ENCODE data around the gene CCK. TPM values are rescaled to one million over a fixed set of nuclear protein-coding genes. Genes with fewer than 3 reads are reported as not detected.
"Not testable (repeated sequence)": the region's sequence is repeated elsewhere in the genome, so short reads cannot be mapped to it uniquely, and the experiment has no call there.

The CCK gene
- total RNA-seq, 1 donor from 2014 or later: not detected

DNA sequence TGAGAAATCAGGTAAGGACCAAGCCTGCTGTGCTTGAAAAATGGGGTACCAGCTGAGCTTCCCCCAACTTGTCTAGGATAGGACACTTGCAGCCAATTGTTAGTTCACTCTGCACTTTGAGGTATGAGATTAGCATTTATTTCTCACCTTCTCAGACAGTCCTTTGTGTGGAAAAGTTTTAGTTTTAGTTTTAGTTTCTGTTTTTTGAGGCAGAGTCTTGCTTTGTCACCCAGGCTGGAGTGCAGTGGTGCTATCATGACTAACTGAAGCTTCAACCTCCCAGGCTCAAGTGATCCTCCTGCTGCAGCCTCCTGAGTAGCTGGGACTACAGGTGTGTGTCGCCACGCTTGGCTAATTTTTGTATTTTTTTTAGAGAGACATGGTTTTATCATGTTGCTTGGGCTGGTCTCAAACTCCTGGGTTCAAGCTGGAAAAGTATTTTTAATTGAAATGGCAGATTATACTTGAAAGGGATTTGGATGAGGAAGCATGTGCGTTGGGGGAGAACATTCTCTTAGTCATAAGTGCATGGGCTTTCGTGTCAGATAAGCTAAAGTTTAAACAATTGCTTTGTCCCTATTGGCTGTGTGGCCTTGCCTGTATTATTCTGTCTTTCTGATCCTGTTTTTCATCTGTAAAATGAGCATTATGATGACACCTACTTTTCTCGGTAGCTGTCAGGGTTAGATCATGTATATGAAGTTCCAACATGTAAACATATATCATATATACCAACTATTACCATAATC, 25.2 kb upstream of the CCK start:
- Mint-ChIP-seq H3K36me3 (ENCODE audit: low read depth) (no peaks in the 10 kb centered on the region), H3K4me3 (no peak overlapping the region), H3K27ac (ENCODE audit: unreplicated experiment) (no peak overlapping the region), H3K4me1 (no peaks in the 10 kb centered on the region), H3K27me3 (ENCODE audit: low read depth) (peaks cover 26% of the 10 kb centered on the region), H3K9me3 (peaks cover 7% of the 10 kb centered on the region)
- TF ChIP-seq, protein P1, sequence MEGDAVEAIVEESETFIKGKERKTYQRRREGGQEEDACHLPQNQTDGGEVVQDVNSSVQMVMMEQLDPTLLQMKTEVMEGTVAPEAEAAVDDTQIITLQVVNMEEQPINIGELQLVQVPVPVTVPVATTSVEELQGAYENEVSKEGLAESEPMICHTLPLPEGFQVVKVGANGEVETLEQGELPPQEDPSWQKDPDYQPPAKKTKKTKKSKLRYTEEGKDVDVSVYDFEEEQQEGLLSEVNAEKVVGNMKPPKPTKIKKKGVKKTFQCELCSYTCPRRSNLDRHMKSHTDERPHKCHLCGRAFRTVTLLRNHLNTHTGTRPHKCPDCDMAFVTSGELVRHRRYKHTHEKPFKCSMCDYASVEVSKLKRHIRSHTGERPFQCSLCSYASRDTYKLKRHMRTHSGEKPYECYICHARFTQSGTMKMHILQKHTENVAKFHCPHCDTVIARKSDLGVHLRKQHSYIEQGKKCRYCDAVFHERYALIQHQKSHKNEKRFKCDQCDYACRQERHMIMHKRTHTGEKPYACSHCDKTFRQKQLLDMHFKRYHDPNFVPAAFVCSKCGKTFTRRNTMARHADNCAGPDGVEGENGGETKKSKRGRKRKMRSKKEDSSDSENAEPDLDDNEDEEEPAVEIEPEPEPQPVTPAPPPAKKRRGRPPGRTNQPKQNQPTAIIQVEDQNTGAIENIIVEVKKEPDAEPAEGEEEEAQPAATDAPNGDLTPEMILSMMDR (conservative IDR thresholded peaks at IDR 0.05): no peak
- no peak for DNase-seq (ENCODE audit: low read depth, low spot score)

DNA sequence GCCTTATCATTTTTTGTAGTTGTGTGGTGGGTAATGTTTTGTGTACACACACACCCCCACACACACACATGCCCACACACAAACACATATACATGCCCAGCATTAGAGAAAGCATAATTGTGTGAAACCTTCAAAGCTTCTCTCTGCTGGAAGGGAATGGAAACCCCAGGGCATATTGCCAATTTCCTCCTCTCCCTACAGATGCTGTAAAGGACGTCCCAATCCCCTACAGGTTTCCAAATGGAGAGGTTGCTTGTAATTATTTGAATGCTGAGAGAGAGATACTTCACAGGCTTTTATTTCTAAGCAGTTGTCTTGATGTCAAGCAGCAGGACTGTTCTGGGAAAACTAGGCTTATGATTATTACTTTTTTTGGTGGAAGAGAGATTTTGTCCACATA, 23.0 kb upstream of the CCK start:
- no peak for DNase-seq (ENCODE audit: low read depth, low spot score)
- Mint-ChIP-seq H3K9me3 (peaks cover 2% of the 10 kb centered on the region), H3K36me3 (ENCODE audit: low read depth) (no peaks in the 10 kb centered on the region), H3K27me3 (ENCODE audit: low read depth) (peaks cover 14% of the 10 kb centered on the region), H3K4me1 (no peaks in the 10 kb centered on the region), H3K4me3 (no peak overlapping the region), H3K27ac (ENCODE audit: unreplicated experiment) (no peak overlapping the region)
- TF ChIP-seq, protein P1 (conservative IDR thresholded peaks at IDR 0.05): no peak

DNA sequence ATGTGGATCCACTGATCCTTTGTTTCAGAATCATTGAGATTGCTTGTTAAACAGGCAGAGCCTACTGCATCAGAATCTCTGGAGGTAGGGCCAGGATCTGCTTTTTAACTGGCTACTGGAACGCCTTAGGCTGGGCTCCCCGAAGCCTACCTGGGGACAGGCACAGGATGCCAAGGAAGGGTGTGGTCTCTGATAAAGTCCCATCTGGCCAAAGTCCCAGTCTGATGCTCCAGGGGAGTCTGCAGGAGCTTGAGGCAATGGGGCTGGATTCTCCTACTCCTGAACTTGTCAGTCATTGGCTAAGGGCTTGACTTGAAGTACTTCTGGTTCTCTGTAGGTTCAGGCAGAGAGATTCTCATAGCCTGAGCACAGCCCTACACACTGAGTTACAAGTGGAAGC, 22.4 kb upstream of the CCK start:
- Mint-ChIP-seq H3K36me3 (ENCODE audit: low read depth) (no peaks in the 10 kb centered on the region), H3K27me3 (ENCODE audit: low read depth) (peaks cover 14% of the 10 kb centered on the region), H3K4me1 (no peaks in the 10 kb centered on the region), H3K9me3 (peaks cover 2% of the 10 kb centered on the region), H3K27ac (ENCODE audit: unreplicated experiment) (no peak overlapping the region), H3K4me3 (no peak overlapping the region)
- DNase-seq (ENCODE audit: low read depth, low spot score): no peak
- TF ChIP-seq, protein P1 (conservative IDR thresholded peaks at IDR 0.05): no peak

DNA sequence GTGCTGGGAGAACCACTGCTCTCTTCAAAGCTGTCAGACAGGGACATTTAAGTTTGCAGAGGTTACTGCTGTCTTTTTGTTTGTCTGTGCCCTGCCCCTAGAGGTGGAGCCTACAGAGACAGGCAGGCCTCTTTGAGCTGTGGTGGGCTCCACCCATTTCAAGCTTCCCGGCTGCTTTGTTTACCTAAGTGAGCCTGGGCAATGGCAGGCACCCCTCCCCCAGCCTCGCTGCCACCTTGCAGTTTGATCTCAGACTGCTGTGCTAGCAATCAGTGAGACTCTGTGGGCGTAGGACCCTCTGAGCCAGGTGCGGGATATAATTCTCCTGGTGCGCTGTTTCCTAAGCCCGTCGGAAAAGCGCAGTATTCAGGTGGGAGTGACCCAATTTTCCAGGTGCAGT, 21.4 kb upstream of the CCK start:
- not testable (repeated sequence) for DNase-seq (ENCODE audit: low read depth, low spot score); H3K4me3 Mint-ChIP-seq; H3K4me1 Mint-ChIP-seq; H3K36me3 Mint-ChIP-seq (ENCODE audit: low read depth); H3K27ac Mint-ChIP-seq (ENCODE audit: unreplicated experiment); H3K9me3 Mint-ChIP-seq
- H3K27me3 Mint-ChIP-seq (ENCODE audit: low read depth): peaks cover 14% of the 10 kb centered on the region

DNA sequence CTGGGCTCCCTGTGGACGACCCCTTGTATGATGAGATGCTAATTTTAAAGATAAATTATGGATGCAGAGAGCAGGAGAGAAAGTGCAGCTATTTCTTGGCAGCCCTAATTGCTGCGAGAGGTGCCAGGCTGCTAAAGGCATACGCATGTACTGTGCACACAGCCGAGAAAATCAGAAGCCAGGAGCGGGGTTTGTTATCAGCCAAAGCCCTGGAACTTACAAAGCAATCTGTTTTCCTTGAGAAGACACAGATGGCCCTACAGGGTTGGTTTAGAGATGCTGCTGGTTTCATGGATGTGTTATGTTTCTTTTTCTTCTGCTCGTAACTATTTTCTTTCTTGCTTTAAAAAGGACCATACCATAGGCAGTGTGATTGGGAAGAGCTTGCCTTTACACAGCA, 11.7 kb upstream of the CCK start:
- Mint-ChIP-seq H3K27me3 (ENCODE audit: low read depth) (peaks cover 20% of the 10 kb centered on the region), H3K9me3 (peaks cover 8% of the 10 kb centered on the region), H3K36me3 (ENCODE audit: low read depth) (peaks cover 3% of the 10 kb centered on the region), H3K4me1 (no peaks in the 10 kb centered on the region), H3K4me3 (no peak overlapping the region), H3K27ac (ENCODE audit: unreplicated experiment) (no peak overlapping the region)
- TF ChIP-seq, protein P1 (conservative IDR thresholded peaks at IDR 0.05): no peak
- no peak for DNase-seq (ENCODE audit: low read depth, low spot score)
